DOHH2 (cell line): Measurements from ENCODE around the gene MECP2.

Experiments
- H3F3A ChIP-seq: fragments of 200-600 bp; sonication (generic), shearing (Covaris generic); 2 replicates; pipeline ENCODE4 v1.6.0; 2016; ENCODE audit warnings: antibody characterized with exemption, mild to moderate bottlenecking; ENCODE audit not compliant: control insufficient read depth, insufficient read depth
- H3K27ac ChIP-seq: fragments of 200-600 bp; sonication (generic); 2 replicates; pipeline ENCODE4 v1.5.1; 2014; ENCODE audit warnings: low read depth, mild to moderate bottlenecking, low read length, moderate library complexity
- H3K27me3 ChIP-seq: fragments of 200-600 bp; sonication (generic); 2 replicates; pipeline ENCODE4 v1.6.1; 2014; ENCODE audit warnings: mild to moderate bottlenecking, low read length, mixed read lengths; ENCODE audit not compliant: control insufficient read depth
- H3K36me3 ChIP-seq: fragments of 200-600 bp; sonication (generic); 2 replicates; pipeline ENCODE4 v1.6.1; 2014; ENCODE audit warnings: mild to moderate bottlenecking, low read length, moderate library complexity, mixed read lengths; ENCODE audit not compliant: control insufficient read depth
- H3K4me1 ChIP-seq: fragments of 200-600 bp; sonication (generic); 2 replicates; pipeline ENCODE4 v1.6.1; 2014; ENCODE audit warnings: mild to moderate bottlenecking, low read length, mixed read lengths; ENCODE audit not compliant: control insufficient read depth
- H3K4me2 ChIP-seq: fragments of 200-600 bp; sonication (generic); 2 replicates; pipeline ENCODE4 v1.6.0; 2014; ENCODE audit warnings: mild to moderate bottlenecking, low read length, moderate library complexity
- H3K4me3 ChIP-seq: fragments of 200-600 bp; sonication (generic); 2 replicates; pipeline ENCODE4 v1.5.1; 2014; ENCODE audit warnings: mild to moderate bottlenecking, low read length, mixed read lengths
- H3K79me2 ChIP-seq: fragments of 200-600 bp; sonication (generic); 2 replicates; pipeline ENCODE4 v1.6.1; 2014; ENCODE audit warnings: mild to moderate bottlenecking, low read length, mixed read lengths; ENCODE audit not compliant: control insufficient read depth
- H3K9me2 ChIP-seq: fragments of 200-600 bp; sonication (generic); replicated peaks from 2 replicates; pipeline ENCODE4 v1.6.1; 2014; ENCODE audit warnings: mild to moderate bottlenecking, low read length, mixed read lengths; ENCODE audit not compliant: control insufficient read depth
- H3K9me3 ChIP-seq: fragments of 200-600 bp; sonication (generic); 2 replicates; pipeline ENCODE4 v1.6.1; 2014; ENCODE audit warnings: antibody characterized with exemption, low read length, mixed read lengths; ENCODE audit not compliant: control insufficient read depth, insufficient read depth
- H4K20me1 ChIP-seq: fragments of 200-600 bp; sonication (generic); 2 replicates; pipeline ENCODE4 v1.6.0; 2014; ENCODE audit warnings: low read depth, mild to moderate bottlenecking, antibody characterized with exemption, low read length, moderate library complexity; ENCODE audit not compliant: control insufficient read depth, insufficient read depth
- EZH2phosphoT487 ChIP-seq: fragments of 200-600 bp; sonication (generic); IDR thresholded peaks from 2 replicates; pipeline ENCODE4 v1.6.1; 2017; ENCODE audit warnings: borderline replicate concordance, mild to moderate bottlenecking, antibody characterized with exemption, low read length, moderate library complexity, mixed read lengths
- TF ChIP-seq, protein P1 (sequence below): fragments of 200-600 bp; sonication (generic); IDR thresholded peaks from one replicate; pipeline ENCODE4 v1.5.1; 2014; ENCODE audit warnings: antibody characterized with exemption, mild to moderate bottlenecking, low read depth, low read length; ENCODE audit not compliant: poor library complexity, severe bottlenecking

Gene MECP2

DNA sequence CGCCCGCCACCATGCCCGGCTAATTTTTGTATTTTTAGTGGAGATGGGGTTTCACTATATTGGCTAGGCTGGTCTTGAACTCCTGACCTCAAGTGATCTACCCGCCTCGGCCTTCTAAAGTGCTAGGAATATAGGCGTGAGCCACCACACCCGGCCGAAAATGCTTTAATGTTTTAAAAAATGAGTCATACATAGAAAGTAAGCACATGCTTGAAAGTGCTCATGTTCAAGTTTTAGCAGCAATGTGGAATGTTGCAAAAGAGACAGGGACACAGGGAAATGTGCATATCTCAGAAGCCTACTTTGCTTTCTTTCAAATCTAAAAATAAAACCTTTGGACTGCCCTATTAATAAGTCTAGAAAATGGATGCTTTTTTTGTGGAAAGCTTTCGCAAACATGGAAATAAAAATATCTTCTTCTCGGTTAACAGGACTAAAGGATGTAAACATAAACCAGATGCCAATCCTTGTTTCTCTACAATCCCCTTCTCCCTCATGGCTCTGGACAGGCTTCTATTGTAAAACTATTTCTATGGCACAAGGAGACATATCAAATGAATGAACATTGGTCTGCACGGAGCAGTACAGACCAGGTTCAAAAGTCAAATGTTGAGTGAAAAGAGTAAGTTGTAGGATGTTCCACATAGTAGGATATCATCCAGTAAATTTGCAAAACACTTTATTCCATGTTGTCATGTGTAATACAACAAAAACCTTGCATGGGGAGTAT, 15.0 kb downstream of the MECP2 start:
- Histone ChIP-seq H4K20me1 (no peaks in the 10 kb centered on the region), H3K79me2 (peaks cover 79% of the 10 kb centered on the region), H3K9me3 (no peaks in the 10 kb centered on the region), H3F3A (no peaks in the 10 kb centered on the region), H3K36me3 (peaks cover 4% of the 10 kb centered on the region), H3K27ac (no peak overlapping the region), H3K4me1 (no peaks in the 10 kb centered on the region), H3K4me3 (no peak overlapping the region), H3K9me2 (no peaks in the 10 kb centered on the region), H3K4me2 (no peak overlapping the region), H3K27me3 (no peaks in the 10 kb centered on the region)
- TF ChIP-seq, protein P1, sequence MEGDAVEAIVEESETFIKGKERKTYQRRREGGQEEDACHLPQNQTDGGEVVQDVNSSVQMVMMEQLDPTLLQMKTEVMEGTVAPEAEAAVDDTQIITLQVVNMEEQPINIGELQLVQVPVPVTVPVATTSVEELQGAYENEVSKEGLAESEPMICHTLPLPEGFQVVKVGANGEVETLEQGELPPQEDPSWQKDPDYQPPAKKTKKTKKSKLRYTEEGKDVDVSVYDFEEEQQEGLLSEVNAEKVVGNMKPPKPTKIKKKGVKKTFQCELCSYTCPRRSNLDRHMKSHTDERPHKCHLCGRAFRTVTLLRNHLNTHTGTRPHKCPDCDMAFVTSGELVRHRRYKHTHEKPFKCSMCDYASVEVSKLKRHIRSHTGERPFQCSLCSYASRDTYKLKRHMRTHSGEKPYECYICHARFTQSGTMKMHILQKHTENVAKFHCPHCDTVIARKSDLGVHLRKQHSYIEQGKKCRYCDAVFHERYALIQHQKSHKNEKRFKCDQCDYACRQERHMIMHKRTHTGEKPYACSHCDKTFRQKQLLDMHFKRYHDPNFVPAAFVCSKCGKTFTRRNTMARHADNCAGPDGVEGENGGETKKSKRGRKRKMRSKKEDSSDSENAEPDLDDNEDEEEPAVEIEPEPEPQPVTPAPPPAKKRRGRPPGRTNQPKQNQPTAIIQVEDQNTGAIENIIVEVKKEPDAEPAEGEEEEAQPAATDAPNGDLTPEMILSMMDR = no peak
- no peak for TF ChIP-seq EZH2phosphoT487

DNA sequence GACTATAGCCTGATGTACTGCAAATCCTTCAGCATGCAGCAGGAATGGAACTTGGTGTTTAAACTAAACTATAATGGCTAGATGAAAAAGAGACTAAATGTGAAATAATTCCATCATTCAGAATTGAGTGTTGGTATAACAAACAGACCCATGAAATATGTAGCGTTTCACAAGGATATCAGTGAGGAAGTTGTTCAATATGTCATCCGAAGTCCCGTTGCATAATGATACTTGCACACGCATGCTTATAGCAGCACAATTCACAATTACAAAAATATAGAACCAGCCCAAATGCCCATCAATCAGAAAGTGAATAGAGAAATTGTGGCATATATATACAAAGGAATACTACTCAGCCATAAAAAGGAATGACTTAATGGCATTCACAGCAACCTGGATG, 20.4 kb downstream of the MECP2 start:
- H3K4me3 ChIP-seq = no peak overlapping the region
- H4K20me1 ChIP-seq = no peaks in the 10 kb centered on the region
- H3K79me2 ChIP-seq = peaks cover 84% of the 10 kb centered on the region

DNA sequence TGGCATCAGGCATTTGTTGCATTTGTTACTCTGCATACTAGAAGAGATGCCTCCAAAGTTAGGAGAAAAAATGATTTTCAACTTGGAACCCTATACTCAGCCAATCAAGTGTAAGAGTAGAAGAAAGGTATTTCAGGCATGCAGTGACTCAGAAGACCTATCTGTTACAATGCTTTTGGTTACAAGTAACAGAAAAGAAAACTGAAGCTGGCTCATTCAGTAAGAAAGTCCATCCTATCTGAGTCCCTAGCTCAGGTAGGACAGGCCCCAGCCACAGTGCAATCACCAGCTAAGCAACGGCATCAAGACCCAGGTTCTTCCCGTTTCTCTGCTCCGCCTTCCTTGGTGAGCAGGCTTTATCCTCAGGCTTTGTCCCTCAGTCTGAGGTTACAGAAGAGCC, 23.3 kb downstream of the MECP2 start:
- Histone ChIP-seq H3K79me2 (peaks cover 87% of the 10 kb centered on the region), H3K4me2 (no peak overlapping the region)

More for the DNA sequence above, 20.4 kb downstream of the MECP2 start:
- TF ChIP-seq, protein P1 = no peak
- no peak for TF ChIP-seq EZH2phosphoT487
- H3K4me1 ChIP-seq = no peaks in the 10 kb centered on the region
- no peaks in the 10 kb centered on the region for H3K9me3 ChIP-seq
- H3K9me2 ChIP-seq = no peaks in the 10 kb centered on the region
- H3K36me3 ChIP-seq = no peaks in the 10 kb centered on the region; the same call in 1 of the 2 replicates
- H3K4me2 ChIP-seq = no peak overlapping the region
- no peaks in the 10 kb centered on the region for H3F3A ChIP-seq
- H3K27me3 ChIP-seq = no peaks in the 10 kb centered on the region
- H3K27ac ChIP-seq = no peak overlapping the region

More for the DNA sequence above, 23.3 kb downstream of the MECP2 start:
- H3K4me3 ChIP-seq = no peak overlapping the region
- no peaks in the 10 kb centered on the region; the same call in 1 of the 2 replicates for H3K36me3 ChIP-seq
- no peaks in the 10 kb centered on the region for H3K9me2 ChIP-seq
- no peak overlapping the region for H3K27ac ChIP-seq
- H3K9me3 ChIP-seq = no peaks in the 10 kb centered on the region
- H3K27me3 ChIP-seq = no peaks in the 10 kb centered on the region
- H4K20me1 ChIP-seq = no peaks in the 10 kb centered on the region
- TF ChIP-seq, protein P1 = no peak
- TF ChIP-seq EZH2phosphoT487 = no peak
- no peaks in the 10 kb centered on the region for H3K4me1 ChIP-seq
- no peaks in the 10 kb centered on the region for H3F3A ChIP-seq
